Karpas-422 (cell line): ENCODE data around the gene LMO2. TPM values are rescaled to one million over a fixed set of nuclear protein-coding genes. Genes with fewer than 3 reads are reported as not detected.
"Not testable (repeated sequence)": the region's sequence is repeated elsewhere in the genome, so short reads cannot be mapped to it uniquely, and the experiment has no call there.

Source experiments
- DNase-seq: peaks from one replicate; pipeline ENCODE4 v3.0.0-alpha.2; 2015
- H2AFZ ChIP-seq: fragments of 200-600 bp; sonication (generic); 2 replicates; pipeline ENCODE4 v1.6.1; 2014; ENCODE audit warnings: antibody characterized with exemption, low read length, mixed read lengths
- H3K27ac ChIP-seq: fragments of 200-600 bp; sonication (generic); 2 replicates; pipeline ENCODE4 v1.5.1; 2014; ENCODE audit warnings: mild to moderate bottlenecking, low read length, moderate library complexity
- H3K27me3 ChIP-seq: fragments of 200-600 bp; sonication (generic); 2 replicates; pipeline ENCODE4 v1.6.1; 2014; ENCODE audit warnings: low read length, mixed read lengths
- H3K36me3 ChIP-seq: fragments of 200-600 bp; sonication (generic); 2 replicates; pipeline ENCODE4 v1.6.1; 2014; ENCODE audit warnings: low read length, mixed read lengths; ENCODE audit not compliant: insufficient read depth
- H3K4me1 ChIP-seq: fragments of 200-600 bp; sonication (generic); 2 replicates; pipeline ENCODE4 v1.6.1; 2014; ENCODE audit warnings: mild to moderate bottlenecking, low read length, mixed read lengths
- H3K4me2 ChIP-seq: fragments of 200-600 bp; sonication (generic); 2 replicates; pipeline ENCODE4 v1.6.1; 2014; ENCODE audit warnings: low read length, low read depth, mild to moderate bottlenecking; ENCODE audit not compliant: poor library complexity, severe bottlenecking
- H3K4me3 ChIP-seq: fragments of 200-600 bp; sonication (generic); 2 replicates; pipeline ENCODE4 v1.5.1; 2014; ENCODE audit warnings: mild to moderate bottlenecking, antibody characterized with exemption, low read length, mixed read lengths
- H3K79me2 ChIP-seq: fragments of 200-600 bp; sonication (generic); 2 replicates; pipeline ENCODE4 v1.6.1; 2014; ENCODE audit warnings: mild to moderate bottlenecking, low read length, mixed read lengths
- H3K9ac ChIP-seq: fragments of 200-600 bp; sonication (generic); 2 replicates; pipeline ENCODE4 v1.6.0; 2014; ENCODE audit warnings: low read length
- H3K9me2 ChIP-seq: fragments of 200-600 bp; sonication (generic), shearing (Covaris generic); replicated peaks from 2 replicates; pipeline ENCODE4 v1.6.0; 2014; ENCODE audit warnings: mild to moderate bottlenecking, low read length, moderate library complexity; ENCODE audit not compliant: insufficient read depth
- H3K9me3 ChIP-seq: fragments of 300-700, 200-600 bp; sonication (generic); 2 replicates; pipeline ENCODE4 v1.6.1; 2014; ENCODE audit warnings: low read length, mixed read lengths
- H4K20me1 ChIP-seq: fragments of 200-600 bp; sonication (generic); 2 replicates; pipeline ENCODE4 v1.6.1; 2014; ENCODE audit warnings: mild to moderate bottlenecking, antibody characterized with exemption, low read length, low read depth; ENCODE audit not compliant: insufficient read depth
- total RNA-seq: library from RNA; depleted of rRNA; stranded (reverse); fragments of >200 nt; shearing (Covaris generic); gene quantifications from 2 replicates; pipeline ENCODE4 v1.2.3, GENCODE V29; 2014; ENCODE audit warnings: low replicate concordance

The LMO2 gene
- total RNA-seq, 1 experiment from 2014 or later = 0.34 TPM

DNA sequence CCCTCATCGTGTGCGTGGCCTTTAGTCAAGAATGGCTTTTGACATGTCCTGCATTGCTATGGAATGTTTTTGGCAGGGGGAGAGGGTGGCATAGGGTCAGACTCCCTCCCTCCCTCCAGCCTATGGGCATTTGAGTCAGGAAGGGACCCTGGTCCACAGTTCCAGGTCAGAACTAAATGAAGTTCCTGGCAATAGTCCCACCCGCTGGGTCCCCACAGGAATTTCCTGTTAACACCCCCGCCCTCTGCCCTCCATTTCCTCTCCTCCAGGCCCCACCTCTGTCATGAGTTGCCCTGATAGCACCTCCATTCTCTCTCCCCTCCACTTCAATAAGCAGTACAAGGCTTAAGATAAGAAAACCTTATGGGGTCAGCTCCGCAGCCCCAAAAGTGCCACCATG is 40.8 kb upstream of the LMO2 start:
- H3K27ac ChIP-seq = no peak overlapping the region
- H3K4me2 ChIP-seq = no peak overlapping the region
- no peaks in the 10 kb centered on the region for H3K36me3 ChIP-seq
- no peaks in the 10 kb centered on the region for H3K4me1 ChIP-seq
- H3K9ac ChIP-seq = no peak overlapping the region
- no peaks in the 10 kb centered on the region for H3K9me2 ChIP-seq
- no peak overlapping the region for H2AFZ ChIP-seq
- H3K27me3 ChIP-seq = peaks cover 3% of the 10 kb centered on the region; the same call in 1 of the 2 replicates
- peaks cover 3% of the 10 kb centered on the region; the same call in 1 of the 2 replicates for H4K20me1 ChIP-seq
- no peak for DNase-seq
- H3K4me3 ChIP-seq = no peak overlapping the region
- H3K9me3 ChIP-seq = peaks cover 6% of the 10 kb centered on the region; the same call in 1 of the 2 replicates
- no peaks in the 10 kb centered on the region for H3K79me2 ChIP-seq

DNA sequence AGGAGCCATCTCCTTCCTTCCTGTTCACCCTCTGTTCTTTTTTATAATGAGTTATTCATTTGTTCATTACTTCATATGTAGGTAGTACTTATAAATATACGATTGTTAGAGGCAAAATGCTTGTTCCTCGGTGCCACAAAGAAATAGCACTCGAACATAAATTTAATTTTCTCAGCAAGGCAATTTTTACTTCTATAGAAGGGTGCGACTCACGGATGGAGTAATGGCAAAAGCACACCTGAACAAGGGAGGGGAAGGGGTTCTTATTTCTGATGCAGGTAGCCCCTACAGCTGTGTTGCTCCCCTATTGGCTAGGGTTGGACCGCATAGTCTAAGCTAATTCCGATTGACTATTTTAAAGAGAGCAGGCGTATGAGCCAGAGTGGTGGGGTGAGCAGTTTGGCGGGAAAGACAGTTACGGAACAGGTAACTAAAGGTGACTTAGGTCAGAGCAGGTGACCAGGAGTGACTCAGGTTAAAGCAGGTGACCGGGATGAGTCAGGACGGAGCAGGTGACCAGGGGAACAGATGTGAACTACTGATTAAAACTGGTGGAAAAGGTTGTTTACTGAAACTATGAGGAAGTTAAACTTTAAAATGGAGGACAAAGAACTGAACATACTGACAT is 40.0 kb upstream of the LMO2 start:
- H3K4me1 ChIP-seq, H4K20me1 ChIP-seq, H3K4me2 ChIP-seq, H3K4me3 ChIP-seq, H3K27ac ChIP-seq, H3K79me2 ChIP-seq, H3K9ac ChIP-seq, H2AFZ ChIP-seq, H3K27me3 ChIP-seq, H3K36me3 ChIP-seq, H3K9me3 ChIP-seq, H3K9me2 ChIP-seq, DNase-seq: not testable (repeated sequence)

DNA sequence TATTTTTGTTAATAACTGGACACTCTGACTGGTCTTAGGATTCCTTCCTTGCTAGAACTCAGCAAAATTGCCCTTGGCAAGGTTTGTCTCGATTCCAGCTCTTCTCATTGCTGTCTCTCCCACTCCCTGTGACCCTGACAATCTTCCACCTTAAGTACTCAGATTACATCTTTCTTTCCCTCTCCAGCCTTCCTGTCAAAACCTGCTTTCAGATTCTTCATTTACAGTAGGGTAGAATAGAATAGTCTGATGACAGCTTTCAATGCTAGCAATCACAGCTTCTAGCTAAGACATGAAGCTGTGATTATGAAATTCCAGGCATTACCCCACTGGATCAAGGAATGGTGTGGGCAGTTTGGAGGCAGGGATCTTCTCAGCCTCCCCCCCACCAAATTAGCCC is 39.2 kb upstream of the LMO2 start:
- Histone ChIP-seq H3K4me2 (no peak overlapping the region), H2AFZ (no peak overlapping the region), H3K9ac (no peak overlapping the region)

DNA sequence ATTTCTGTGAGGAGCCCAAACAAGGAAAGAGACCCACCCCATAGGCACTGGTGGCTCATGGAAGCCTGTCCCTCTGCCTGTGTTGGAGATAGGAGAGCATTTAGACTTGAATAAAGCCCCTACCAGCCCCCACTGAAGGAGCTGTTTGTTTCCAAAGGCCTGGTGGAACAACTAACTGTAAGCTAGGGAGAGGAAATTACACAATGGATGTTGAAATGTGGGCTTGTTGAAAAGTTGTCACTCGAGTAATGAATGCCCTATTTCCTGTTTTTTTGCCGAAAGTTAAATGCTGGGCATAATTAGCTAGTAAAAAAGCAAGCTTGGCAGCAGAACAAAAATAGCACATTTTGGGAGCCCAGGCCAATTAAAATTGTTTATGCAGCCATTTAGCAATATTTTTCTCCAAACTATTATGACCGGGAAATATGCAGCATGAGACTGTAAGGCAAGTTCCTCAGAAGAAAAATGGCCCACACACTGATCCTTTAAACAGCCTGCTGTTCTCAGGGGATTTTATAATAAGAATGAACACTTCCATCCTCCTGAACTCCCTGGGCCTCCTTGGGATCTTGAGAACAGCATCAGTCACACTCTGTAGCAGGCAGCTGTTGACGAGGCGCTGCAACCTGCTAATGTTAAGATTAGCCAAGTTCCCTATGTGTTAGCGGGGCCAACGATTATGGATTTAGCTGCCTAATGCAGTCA is 38.6 kb upstream of the LMO2 start:
- no peak overlapping the region for H3K4me3 ChIP-seq
- no peaks in the 10 kb centered on the region for H3K4me1 ChIP-seq
- no peak overlapping the region for H2AFZ ChIP-seq
- no peaks in the 10 kb centered on the region for H3K79me2 ChIP-seq
- no peak for DNase-seq
- H3K4me2 ChIP-seq = no peak overlapping the region
- no peak overlapping the region for H3K9ac ChIP-seq
- no peak overlapping the region for H3K27ac ChIP-seq
- H3K36me3 ChIP-seq = no peaks in the 10 kb centered on the region
- H3K9me3 ChIP-seq = peaks cover 6% of the 10 kb centered on the region; the same call in 1 of the 2 replicates
- no peaks in the 10 kb centered on the region for H3K9me2 ChIP-seq
- H3K27me3 ChIP-seq = peaks cover 3% of the 10 kb centered on the region; the same call in 1 of the 2 replicates
- H4K20me1 ChIP-seq = no peaks in the 10 kb centered on the region; the same call in 1 of the 2 replicates

More for the DNA sequence above, 39.2 kb upstream of the LMO2 start:
- Histone ChIP-seq H3K4me3 (no peak overlapping the region), H3K4me1 (no peaks in the 10 kb centered on the region), H3K36me3 (no peaks in the 10 kb centered on the region), H3K9me2 (no peaks in the 10 kb centered on the region), H3K27me3 (peaks cover 3% of the 10 kb centered on the region; the same call in 1 of the 2 replicates), H3K9me3 (peaks cover 6% of the 10 kb centered on the region; the same call in 1 of the 2 replicates), H3K79me2 (no peaks in the 10 kb centered on the region), H3K27ac (no peak overlapping the region), H4K20me1 (no peaks in the 10 kb centered on the region; the same call in 1 of the 2 replicates)
- DNase-seq = no peak

DNA sequence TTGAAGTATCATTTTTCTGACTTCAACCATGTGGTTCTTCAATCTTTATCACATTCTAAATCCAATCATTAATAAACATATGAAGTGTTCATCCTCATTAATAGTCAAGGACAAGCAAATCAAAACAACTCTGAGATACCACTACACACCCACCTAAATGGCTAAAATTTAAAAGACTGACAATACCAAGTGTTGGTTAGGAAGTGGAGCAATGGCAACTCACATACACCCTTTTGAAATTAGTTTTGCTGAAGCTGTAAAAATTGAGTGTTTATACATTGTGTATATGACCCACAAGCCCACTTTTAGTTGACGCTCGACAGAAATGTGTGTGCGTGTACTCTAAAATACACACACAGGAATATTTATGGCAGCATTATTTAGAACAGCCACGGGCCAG is 36.7 kb upstream of the LMO2 start:
- Histone ChIP-seq H4K20me1 (no peaks in the 10 kb centered on the region; the same call in 1 of the 2 replicates), H3K9ac (no peak overlapping the region), H3K36me3 (no peaks in the 10 kb centered on the region), H3K4me3 (no peak overlapping the region), H3K4me2 (no peak overlapping the region), H2AFZ (no peak overlapping the region), H3K27me3 (peaks cover 3% of the 10 kb centered on the region; the same call in 1 of the 2 replicates), H3K4me1 (no peaks in the 10 kb centered on the region), H3K79me2 (no peaks in the 10 kb centered on the region), H3K9me2 (no peaks in the 10 kb centered on the region), H3K9me3 (peaks cover 6% of the 10 kb centered on the region; the same call in 1 of the 2 replicates), H3K27ac (no peak overlapping the region)
- no peak for DNase-seq

DNA sequence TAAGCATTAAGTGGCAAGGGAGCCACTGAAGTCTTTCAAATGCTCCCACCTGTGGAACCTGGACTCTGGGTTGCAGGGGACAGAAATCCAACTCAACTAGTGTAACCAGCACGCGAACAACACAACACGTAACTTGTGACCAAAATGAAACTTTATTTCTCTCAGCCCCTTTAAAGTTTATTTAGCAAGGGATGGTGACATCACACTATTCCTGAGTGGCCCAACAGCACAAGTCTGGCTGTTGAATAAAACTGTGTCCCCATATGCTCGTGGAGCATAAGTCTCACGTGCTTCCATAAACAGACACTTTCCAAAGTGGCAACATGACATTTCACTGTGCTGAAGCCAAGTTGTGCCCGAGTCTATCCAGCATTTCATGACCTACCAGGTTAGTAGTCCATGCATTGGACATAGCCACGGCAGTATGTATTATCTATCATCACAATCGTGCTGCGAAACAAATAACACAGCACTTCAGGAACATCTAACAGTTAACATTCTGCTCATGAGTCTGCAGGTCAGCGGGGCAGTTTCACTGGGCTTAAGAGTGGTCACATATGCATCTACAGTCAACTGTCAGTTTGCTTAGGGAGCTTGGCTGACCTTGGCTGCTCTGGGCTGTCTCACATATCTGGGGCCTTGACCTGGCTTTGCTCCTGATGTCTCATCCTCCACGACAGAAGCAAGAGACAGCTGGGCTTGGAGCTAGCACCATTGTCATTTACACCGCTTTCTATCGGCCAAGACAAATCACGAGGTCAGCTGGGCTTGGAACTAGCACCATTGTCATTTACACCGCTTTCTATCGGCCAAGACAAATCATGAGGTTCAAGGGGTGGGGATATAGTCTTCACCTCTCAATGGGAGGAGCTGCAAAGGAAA is 35.0 kb upstream of the LMO2 start:
- Histone ChIP-seq H3K4me1 (peaks cover 7% of the 10 kb centered on the region), H3K4me2 (no peak overlapping the region), H3K27me3 (peaks cover 3% of the 10 kb centered on the region; the same call in 1 of the 2 replicates), H3K79me2 (no peaks in the 10 kb centered on the region), H3K9ac (no peak overlapping the region), H2AFZ (no peak overlapping the region), H3K9me2 (no peaks in the 10 kb centered on the region), H3K4me3 (no peak overlapping the region), H4K20me1 (peaks cover 6% of the 10 kb centered on the region; the same call in 1 of the 2 replicates), H3K9me3 (peaks cover 6% of the 10 kb centered on the region; the same call in 1 of the 2 replicates), H3K36me3 (no peaks in the 10 kb centered on the region), H3K27ac (no peak overlapping the region)
- no peak for DNase-seq

DNA sequence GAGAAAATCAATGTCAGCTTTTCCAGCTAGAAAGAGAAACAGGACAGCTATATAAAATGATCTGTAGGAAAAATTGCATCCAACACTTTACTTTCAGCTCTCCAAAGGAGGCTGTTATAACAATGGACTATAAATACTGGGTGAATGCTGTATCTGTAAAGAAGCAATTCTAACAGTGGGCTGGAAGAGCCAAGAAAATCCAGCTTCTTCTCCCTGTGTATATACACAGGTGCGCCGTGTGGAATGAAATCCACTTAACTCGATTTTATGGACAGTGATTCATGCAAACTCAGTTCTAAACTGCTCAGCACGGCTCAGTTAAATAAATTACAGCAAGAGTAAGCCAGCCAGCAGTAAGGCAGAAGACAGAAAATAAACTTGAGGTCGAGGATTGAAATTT is 32.5 kb upstream of the LMO2 start:
- no peak overlapping the region for H3K4me3 ChIP-seq
- no peaks in the 10 kb centered on the region for H3K79me2 ChIP-seq
- H2AFZ ChIP-seq = no peak overlapping the region
- no peaks in the 10 kb centered on the region for H3K36me3 ChIP-seq
- no peaks in the 10 kb centered on the region for H3K9me3 ChIP-seq
- H3K4me1 ChIP-seq = peaks cover 25% of the 10 kb centered on the region
- H3K9ac ChIP-seq = no peak overlapping the region
- no peak for DNase-seq
- no peaks in the 10 kb centered on the region for H3K27me3 ChIP-seq
- no peak overlapping the region for H3K4me2 ChIP-seq
- peaks cover 14% of the 10 kb centered on the region; the same call in 1 of the 2 replicates for H4K20me1 ChIP-seq
- no peak overlapping the region for H3K27ac ChIP-seq
- H3K9me2 ChIP-seq = no peaks in the 10 kb centered on the region

DNA sequence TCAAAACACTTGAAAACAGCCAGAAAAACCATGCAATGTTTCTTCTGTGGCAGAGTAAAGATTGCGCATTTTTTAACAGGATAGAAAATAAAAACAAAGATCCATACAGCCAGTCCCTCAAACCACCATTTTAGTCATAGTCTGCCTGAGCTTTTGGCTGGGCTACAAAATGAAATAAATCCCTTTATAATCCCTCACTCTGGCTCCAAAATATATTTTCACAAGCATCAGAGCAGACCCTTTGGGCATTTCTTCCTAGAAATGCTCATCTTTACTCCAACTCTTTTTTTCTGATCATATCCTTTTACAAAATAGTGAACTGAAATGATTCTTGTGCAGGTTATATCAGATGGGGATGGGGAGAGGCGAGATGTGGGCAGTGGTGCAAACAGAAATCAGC is 31.8 kb upstream of the LMO2 start:
- H4K20me1 ChIP-seq = peaks cover 14% of the 10 kb centered on the region; the same call in 1 of the 2 replicates
- no peak overlapping the region for H2AFZ ChIP-seq
- H3K9me2 ChIP-seq = no peaks in the 10 kb centered on the region
- H3K27ac ChIP-seq = no peak overlapping the region
- no peaks in the 10 kb centered on the region for H3K9me3 ChIP-seq
- H3K4me1 ChIP-seq = peaks cover 25% of the 10 kb centered on the region
- H3K36me3 ChIP-seq = no peaks in the 10 kb centered on the region
- H3K4me2 ChIP-seq = no peak overlapping the region
- H3K4me3 ChIP-seq = no peak overlapping the region
- no peaks in the 10 kb centered on the region for H3K27me3 ChIP-seq
- no peak for DNase-seq
- no peaks in the 10 kb centered on the region for H3K79me2 ChIP-seq
- H3K9ac ChIP-seq = no peak overlapping the region
